GM21360 (cell line): ENCODE measurements around the gene NUP93.

Source experiments
- ATAC-seq: cut with Tn5 transposase; IDR thresholded peaks from one replicate; pipeline ENCODE4 v1.9.1; 2021; ENCODE audit warnings: mild to moderate bottlenecking, moderate library complexity; ENCODE audit not compliant: unreplicated experiment

Gene NUP93

DNA sequence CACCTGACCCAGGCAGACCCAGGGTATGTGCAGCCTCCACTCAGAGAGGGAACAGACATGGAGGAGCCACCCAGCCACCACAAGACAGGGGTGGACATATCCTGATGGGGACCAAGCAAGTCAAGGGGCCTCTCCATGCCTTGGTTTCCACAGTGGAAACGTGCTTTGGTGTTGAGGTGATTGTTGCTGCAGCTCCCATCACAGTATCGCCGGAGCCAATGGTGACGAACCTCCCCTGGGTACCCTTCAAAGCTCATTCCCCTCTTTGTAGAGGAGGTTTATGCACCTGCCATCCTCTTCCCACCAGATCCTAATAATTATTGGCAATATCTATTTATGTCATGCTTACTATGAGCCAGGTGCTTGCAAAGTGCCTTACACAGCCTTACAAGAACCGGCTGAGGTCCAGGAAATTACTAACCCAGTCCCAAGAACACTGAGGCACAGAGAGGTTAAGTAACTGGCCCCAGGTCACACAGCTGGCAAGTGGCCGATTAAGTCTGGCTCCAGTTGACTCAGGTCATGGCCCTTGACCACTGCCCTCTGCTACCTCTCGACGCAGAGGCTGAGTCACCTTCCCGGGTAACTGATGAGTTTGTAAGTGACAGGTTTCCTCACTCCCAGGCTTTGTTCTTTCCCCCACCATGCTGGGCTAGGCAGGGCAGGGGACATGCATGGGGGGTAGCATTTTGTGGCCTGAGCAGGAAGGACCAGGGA lies 155.7 kb downstream of the NUP93 start:
- ATAC-seq, result no peak

DNA sequence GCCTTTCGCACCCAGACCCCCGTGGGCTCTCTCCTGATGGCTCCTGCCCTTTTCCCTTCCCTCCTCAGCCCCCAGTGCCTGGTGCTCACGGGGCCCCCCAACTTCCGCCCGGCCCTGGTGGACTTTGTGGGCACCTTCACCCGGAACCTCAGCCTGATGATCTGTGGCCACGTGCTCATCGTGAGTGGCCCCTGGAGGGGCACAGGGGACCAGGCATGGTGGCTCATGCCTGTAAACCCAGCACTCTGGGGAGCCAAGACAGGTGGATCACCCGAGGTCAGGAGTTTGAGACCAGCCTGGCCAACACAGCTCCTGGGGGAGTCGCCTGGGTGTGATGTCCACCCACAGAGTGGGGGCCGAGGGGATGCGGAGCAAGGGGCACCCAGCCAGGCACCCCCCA lies 156.4 kb downstream of the NUP93 start:
- no peak for ATAC-seq

DNA sequence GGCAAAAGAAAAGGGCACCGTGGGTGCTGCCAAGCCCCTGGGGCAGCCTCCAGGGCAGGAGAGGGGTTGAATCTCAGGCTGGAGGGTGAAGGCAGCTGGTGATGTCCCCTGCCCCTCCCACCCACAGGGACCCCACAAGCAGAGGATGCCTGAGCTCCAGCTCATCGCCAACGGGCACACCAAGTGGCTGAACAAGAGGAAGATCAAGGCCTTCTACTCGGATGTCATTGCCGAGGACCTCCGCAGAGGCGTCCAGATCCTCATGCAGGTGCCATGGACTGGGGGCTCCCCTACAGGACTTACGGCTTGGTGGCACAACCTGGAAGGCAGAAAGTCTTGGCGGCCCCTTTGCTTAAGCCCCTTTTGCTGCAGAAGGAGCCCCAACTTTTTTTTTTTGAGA lies 156.9 kb downstream of the NUP93 start:
- ATAC-seq, result no peak

DNA sequence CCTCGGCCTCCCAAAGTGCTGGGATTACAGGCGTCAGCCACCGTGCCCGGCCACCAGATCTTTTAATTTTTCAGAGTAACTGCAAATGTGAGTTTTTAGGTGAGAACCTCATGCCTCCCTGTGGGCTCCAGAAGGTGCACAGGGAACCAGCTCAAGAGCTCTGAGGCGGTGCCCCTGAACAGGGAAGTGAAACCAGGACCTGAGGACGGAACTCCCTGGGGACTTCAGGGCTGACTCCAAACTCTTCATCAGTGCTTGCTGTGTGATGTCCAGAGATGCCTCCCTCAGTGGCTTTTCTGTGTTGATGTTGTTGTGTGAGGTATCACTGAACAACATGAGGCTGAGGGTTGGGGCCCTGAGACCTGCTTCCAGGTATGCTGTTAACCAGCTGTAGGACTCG lies 158.9 kb downstream of the NUP93 start:
- peak; percentile 87 for ATAC-seq

DNA sequence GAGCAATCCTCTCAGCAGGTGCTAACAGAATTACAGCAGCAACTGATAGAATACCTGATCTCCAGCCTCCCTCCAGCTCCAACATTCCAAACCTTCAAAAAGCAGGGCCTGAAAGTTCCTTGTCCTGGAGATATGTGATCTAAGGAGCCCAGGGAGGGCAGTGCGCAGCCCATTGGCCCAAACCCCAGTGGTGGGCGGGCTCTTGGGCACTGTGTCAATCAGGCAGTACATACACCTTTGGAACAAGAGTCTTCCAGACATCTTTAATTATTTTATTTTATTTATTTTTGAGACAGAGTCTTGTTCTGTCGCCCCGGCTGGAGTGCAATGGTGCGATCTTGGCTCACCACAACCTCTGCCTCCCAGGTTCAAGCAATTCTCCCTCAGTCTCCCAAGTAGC lies 159.3 kb downstream of the NUP93 start:
- peak; percentile 15 for ATAC-seq

DNA sequence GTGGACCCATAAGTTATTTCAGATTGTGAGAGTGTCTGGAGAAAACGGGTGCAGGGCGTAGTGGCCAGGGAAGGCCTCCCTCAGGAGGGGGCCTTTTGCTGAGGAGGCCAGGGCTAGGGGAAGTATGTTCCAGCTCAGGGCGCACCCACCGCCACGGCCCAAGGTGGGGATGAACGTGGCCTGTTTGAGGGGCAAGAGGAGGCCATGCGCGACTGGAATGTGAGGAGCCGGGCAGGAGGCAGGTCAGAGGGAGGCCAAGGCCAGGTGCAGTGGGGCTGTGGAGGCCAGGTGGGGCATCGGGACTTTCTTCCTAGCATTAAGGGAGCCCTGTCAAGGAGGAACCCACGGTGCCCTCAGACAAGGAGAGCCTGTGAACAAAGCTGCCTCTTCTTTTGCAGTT lies 161.8 kb downstream of the NUP93 start:
- ATAC-seq, result no peak

DNA sequence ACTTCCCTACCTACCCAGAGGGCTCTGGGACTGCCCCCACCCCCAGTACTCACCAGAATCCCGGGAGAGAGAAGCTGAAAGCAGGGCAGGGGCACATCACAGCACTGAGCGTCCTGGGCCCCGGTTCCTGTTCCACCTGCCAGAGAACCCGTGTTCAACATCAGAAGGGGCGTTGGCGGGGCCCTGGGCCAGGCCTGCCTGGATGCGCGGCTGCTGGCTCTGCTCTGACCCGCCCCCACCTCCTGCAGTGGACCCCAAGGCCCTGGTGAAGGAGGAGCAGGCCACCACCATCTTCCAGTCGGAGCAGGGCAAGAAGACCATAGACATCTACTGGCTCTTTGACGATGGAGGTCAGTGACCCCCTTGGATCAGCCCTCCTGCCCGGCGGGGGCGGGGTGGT lies 162.8 kb downstream of the NUP93 start:
- ATAC-seq, result no peak

DNA sequence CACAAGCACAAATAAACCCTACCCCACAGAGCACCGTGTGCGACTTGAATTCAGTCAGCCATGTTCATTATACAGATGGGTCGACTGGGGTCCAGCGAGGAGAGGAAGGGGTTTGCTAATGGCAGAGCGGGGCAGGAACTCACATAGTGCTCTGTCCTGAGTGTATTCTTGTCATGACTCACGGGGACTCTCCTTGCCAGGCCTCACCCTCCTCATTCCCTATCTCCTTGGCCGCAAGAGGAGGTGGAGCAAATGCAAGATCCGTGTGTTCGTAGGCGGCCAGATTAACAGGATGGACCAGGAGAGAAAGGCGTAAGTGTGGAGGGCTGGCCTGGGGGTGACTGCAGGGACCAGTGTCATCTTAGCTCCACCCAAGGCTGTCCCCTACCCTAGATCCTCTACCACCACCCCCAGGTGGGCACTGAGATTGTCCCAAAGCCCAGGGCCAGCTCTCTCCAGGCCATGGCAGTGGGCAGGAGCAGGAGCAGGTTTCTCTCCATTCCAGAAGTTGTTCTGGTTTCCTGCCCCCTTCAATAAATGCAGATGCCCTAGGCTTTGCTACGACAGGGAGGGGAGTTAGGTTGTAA lies 164.5 kb downstream of the NUP93 start:
- ATAC-seq, result no peak

DNA sequence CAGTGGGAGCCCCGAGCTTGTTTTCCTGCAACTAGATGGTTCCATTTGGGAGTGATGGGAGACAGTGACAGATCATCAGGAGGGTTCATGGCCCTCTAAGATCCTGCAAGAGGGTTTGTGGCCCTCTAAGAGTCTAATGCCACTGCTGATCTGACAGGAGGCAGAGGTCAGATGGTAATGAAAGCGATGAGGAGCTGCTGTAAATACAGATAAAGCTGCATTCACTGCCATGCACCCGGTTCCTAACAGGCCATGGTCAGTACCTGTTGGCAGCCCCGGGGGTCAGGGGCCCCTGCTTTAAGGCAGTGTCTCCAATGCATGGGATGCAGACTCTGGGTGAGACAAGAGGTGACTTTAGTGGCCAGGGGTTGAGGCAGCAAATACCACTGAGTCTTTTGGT lies 165.9 kb downstream of the NUP93 start:
- no peak for ATAC-seq

DNA sequence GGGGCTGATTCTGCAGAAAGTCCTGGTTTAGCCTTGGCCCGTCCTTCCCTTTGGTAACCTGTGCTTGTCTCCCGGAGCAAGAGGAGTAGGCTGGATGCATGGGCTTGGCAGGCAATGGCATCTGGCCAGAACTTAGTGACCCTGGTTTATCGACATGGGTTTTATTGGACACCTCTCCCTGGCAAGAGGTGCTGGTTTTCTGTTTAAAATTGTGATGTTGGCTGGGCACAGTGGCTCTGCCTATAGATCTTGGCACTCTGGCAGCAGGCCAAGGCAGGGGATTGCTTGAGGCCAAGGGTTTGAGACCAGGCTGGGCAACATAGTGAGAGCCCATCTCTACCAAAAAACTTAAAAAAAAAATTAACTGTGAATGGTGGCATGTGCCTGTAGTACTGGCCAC lies 166.3 kb downstream of the NUP93 start:
- ATAC-seq, result no peak

DNA sequence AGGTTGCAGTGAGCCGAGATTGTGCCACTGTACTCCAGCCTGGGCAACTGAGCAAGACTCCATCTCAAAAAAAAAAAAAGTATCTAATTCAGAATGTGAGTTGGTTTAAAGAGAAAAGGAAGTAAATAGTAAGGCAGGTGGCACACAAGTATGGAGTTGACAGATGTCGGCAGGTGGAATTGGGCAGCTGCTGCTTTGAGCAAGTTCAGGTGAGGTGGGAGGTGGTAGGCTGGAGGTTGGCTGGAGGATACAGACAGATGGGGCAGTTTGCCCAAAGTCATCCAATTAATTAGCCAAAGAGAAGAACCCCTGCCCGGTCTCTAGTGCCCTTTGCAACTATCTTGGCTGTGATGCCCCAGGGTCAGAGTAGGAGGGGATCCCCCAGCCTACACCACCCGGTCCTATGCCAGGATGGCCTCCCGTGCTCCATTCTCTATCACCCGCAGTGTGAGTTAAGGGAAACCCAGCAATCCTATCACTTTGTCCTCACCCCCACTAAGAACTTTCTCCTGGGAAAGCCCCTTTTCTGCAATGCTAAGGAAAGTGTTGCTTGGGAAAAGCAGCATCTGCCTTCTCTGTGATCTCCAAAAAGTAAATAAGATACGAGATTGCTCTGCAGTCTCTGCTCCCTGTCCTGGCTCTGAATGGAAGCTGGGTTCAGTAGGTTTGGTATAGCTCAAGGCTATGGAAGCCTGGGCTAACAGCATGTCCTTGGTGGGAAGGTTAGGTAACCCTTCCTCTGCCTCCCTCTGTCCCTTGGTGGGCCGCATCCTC lies 167.3 kb downstream of the NUP93 start:
- no peak for ATAC-seq

DNA sequence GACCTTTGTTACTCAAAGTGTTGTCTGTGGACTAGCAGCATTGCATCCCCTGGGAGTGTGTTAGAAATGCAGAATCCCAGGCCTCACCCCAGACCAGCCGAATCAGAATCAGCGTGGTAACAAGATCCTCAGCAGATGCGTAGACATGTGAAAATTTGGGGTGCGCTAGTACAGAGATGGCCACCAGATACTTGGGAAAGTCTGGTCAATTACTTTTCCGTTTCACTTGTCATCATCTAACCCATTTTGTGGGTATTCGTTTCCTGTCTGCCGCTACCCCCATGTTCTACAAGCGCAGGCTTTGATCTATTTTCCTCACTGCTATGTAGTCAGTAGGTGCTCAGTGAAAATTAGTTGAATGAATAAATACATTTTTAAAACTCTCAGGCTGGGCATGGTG lies 168.9 kb downstream of the NUP93 start:
- ATAC-seq, result no peak
